Measurements from ENCODE around the gene BRD3OS. TPM values are rescaled to one million over a fixed set of nuclear protein-coding genes. Genes with fewer than 3 reads are reported as not detected.

The BRD3OS gene
- total and polyA plus RNA-seq, 2 donors (not counting 1 experiment from before 2014, with no cell fraction given) = 12.0 to 25.3 TPM

DNA sequence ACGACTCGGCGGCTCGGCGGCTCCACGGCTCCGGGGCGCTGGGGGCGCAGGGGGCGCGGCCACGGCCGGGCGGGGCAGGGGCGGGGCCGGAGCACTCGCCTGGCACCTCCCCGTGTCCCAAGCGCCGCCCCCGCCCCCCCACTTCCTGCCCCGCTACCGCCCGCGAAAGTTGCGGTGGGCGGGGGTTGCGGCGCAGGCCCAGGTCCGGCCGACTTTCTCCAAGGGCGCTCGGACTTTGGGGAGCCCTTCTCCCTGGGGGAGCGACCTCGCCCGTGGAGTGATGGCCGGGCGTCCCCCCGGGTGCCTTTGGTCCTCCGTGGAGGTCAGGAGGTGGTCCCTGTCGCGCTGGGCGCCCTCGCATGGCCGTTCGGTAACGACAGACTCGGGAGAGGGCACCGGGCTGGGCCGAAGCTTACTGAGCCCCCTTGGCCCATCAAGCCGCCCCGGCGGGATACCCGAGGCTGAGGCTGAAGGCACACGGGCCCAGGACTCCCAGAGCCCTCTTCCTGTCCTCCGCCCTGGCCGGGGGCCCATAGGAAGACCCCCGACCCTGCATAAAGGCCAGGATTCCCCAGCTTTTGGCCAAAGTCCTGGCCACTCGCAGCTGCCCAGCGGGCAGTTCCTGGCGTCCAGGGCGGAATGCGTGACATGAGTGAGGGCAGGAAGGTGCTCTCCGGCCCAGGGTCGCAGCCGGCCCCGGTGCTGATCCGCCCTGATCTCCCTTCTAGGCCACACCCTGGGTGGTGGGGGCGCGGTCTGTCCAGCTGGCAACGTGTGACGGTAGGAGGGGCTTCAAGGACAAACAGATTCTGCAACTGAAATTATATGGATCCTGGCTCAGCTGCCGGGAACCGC, 32.3 kb upstream of the BRD3OS start:
- peaks cover 30% of the 10 kb centered on the region for H3K4me1 Mint-ChIP-seq
- Histone ChIP-seq H3K4me3 (ENCODE audit: control extremely low read depth in 1 of 5, extremely low read depth in 1 of 5, insufficient read depth in 1 of 5, low read depth in 2 of 5, low read length in 4 of 5) (peak overlapping the region; percentile 31 to 86 (median 81)), H3K79me2 (ENCODE audit: control insufficient read depth, insufficient read depth, low read length) (peaks cover 48% of the 10 kb centered on the region), H2AFZ (ENCODE audit: insufficient read depth, low read depth, low read length, poor library complexity, severe bottlenecking) (peak overlapping the region; percentile 76), H3K4me2 (replicated peaks; ENCODE audit: low read depth, low read length, poor library complexity, severe bottlenecking) (peak overlapping the region; percentile 99), H3K27me3 (replicated peaks in 1 of 4; ENCODE audit: control extremely low read depth in 1 of 4, control insufficient read depth in 3 of 4, insufficient read depth in 4 of 4, low read length in 3 of 4) (no peaks in the 10 kb centered on the region), H4K20me1 (ENCODE audit: control insufficient read depth, insufficient read depth, low read length, poor library complexity, severe bottlenecking) (peaks cover 34% of the 10 kb centered on the region), H3K9ac (ENCODE audit: low read length) (peak overlapping the region; percentile 86), H3K9me3 (ENCODE audit: control extremely low read depth in 1 of 3, control insufficient read depth in 2 of 3, insufficient read depth in 1 of 3, low read length in 2 of 3) (no peaks in the 10 kb centered on the region), H3K4me1 (ENCODE audit: control insufficient read depth in 2 of 2, insufficient read depth in 2 of 2, low read length in 2 of 2) (peaks cover 27 to 42% of the 10 kb centered on the region in 2 donors), H3K36me3 (replicated peaks in 1 of 2; ENCODE audit: control extremely low read depth in 1 of 2, control insufficient read depth in 1 of 2, extremely low read depth in 1 of 2, insufficient read depth in 2 of 2, low read length in 1 of 2) (no peaks in the 10 kb centered on the region), H3K27ac (ENCODE audit: low read length in 2 of 2) (peak overlapping the region; percentile 26 to 83)
- no peaks in the 10 kb centered on the region for H3K27me3 Mint-ChIP-seq
- intact Hi-C loops (cut with micrococcal nuclease) = loop anchor here (1.0 to 5.0 kb wide), 6 partner anchors 38 to 461 kb away; partner anchors contain the start of genes ADAMTSL2 and BRD3
- H3K4me3 Mint-ChIP-seq = peak overlapping the region; percentile 89
- under 1% methylated on average over 67 of the region's 74 CpGs for WGBS (ENCODE audit: insufficient coverage)
- ATAC-seq (ENCODE audit: low read depth) (peak; percentile 79), DNase-seq (peak; percentile 90)
- H3K27ac Mint-ChIP-seq = peak overlapping the region; percentile 86
- ChIA-PET POLR2A (interaction anchor here (0.6 to 2.8 kb wide), 9 partner anchors 38 to 815 kb away, joined by 3 to 18 read pairs (median 5); no protein-coding TSS in a partner anchor), CTCF (interaction anchor here (0.9 to 5.8 kb wide), 45 partner anchors 13 to 390 kb away, joined by 3 to 561 read pairs (median 5); partner anchors contain the start of genes BRD3OS and WDR5)
- no peaks in the 10 kb centered on the region for H3K9me3 Mint-ChIP-seq (ENCODE audit: insufficient read depth)
- TF ChIP-seq, protein P1, sequence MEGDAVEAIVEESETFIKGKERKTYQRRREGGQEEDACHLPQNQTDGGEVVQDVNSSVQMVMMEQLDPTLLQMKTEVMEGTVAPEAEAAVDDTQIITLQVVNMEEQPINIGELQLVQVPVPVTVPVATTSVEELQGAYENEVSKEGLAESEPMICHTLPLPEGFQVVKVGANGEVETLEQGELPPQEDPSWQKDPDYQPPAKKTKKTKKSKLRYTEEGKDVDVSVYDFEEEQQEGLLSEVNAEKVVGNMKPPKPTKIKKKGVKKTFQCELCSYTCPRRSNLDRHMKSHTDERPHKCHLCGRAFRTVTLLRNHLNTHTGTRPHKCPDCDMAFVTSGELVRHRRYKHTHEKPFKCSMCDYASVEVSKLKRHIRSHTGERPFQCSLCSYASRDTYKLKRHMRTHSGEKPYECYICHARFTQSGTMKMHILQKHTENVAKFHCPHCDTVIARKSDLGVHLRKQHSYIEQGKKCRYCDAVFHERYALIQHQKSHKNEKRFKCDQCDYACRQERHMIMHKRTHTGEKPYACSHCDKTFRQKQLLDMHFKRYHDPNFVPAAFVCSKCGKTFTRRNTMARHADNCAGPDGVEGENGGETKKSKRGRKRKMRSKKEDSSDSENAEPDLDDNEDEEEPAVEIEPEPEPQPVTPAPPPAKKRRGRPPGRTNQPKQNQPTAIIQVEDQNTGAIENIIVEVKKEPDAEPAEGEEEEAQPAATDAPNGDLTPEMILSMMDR (IDR thresholded peaks at IDR 0.05) = peak; percentile 53
- no peak for TF ChIP-seq EZH2 (IDR thresholded peaks at IDR 0.05; ENCODE audit: borderline replicate concordance, insufficient read depth, low read depth, low read length, poor library complexity, severe bottlenecking)
